Measurements from ENCODE around the gene LRRC71. TPM values are rescaled to one million over a fixed set of nuclear protein-coding genes. Genes with fewer than 3 reads are reported as not detected.
A peak's percentile ranks its signal among the peaks of the same experiment; 100 is the strongest.

The LRRC71 gene
- total RNA-seq, 3 donors from 2014 or later = not detected

DNA sequence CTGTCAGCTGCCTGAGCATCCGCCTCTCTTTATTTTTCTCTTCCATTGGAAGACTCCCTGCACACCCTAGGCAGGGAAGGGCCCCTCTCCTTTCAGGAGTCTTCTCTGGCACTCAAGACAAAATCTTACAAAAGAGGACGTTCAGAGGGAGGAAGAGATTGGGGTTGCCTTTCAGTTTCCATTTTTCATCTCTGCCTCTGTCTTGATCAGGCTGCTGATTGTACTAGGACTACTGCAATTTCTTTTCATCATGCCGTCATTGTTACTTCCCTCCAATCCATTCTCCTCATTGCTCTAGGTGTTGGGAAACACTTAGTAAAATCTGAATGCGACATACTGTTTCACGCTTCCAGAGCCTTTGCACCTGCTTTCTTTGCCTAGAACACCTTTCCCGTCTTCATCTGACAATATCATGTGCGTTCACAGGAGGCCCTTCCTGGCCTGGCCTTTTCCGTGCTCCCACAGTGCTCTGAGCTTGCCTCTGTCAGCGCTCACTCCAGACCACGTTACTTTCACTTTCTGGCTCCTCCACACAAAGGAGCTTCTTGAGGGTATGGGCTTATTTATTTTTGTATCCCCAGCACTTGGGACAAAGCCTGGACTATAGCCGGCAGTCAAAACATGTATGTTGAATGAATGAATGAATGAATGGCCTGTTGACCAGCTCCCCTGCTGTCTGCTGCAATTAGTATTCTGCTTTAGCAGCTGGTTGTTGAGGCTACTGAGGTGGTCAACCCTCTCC, 10.9 kb downstream of the LRRC71 start:
- H3K27ac ChIP-seq = no peak overlapping the region
- TF ChIP-seq POLR2AphosphoS5 (IDR thresholded peaks at IDR 0.05) = no peak
- TF ChIP-seq POLR2A (IDR thresholded peaks at IDR 0.05) = no peak
- TF ChIP-seq, protein P1, sequence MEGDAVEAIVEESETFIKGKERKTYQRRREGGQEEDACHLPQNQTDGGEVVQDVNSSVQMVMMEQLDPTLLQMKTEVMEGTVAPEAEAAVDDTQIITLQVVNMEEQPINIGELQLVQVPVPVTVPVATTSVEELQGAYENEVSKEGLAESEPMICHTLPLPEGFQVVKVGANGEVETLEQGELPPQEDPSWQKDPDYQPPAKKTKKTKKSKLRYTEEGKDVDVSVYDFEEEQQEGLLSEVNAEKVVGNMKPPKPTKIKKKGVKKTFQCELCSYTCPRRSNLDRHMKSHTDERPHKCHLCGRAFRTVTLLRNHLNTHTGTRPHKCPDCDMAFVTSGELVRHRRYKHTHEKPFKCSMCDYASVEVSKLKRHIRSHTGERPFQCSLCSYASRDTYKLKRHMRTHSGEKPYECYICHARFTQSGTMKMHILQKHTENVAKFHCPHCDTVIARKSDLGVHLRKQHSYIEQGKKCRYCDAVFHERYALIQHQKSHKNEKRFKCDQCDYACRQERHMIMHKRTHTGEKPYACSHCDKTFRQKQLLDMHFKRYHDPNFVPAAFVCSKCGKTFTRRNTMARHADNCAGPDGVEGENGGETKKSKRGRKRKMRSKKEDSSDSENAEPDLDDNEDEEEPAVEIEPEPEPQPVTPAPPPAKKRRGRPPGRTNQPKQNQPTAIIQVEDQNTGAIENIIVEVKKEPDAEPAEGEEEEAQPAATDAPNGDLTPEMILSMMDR (IDR thresholded peaks at IDR 0.05) = no peak
- no peaks in the 10 kb centered on the region for H3K4me1 ChIP-seq
- H3K4me3 ChIP-seq = peak overlapping the region in 1 of 3 donors; percentile 26
- no peaks in the 10 kb centered on the region for H3K36me3 ChIP-seq
- no peak for DNase-seq (ENCODE audit: low spot score in 2 of 2)
- H3K27me3 ChIP-seq = peaks cover 0 to 17% of the 10 kb centered on the region in 2 donors
- intact Hi-C loops (cut with DNase I; ENCODE audit: low total_unique reads) = no loop called here
- no peaks in the 10 kb centered on the region for H3K9me3 ChIP-seq

DNA sequence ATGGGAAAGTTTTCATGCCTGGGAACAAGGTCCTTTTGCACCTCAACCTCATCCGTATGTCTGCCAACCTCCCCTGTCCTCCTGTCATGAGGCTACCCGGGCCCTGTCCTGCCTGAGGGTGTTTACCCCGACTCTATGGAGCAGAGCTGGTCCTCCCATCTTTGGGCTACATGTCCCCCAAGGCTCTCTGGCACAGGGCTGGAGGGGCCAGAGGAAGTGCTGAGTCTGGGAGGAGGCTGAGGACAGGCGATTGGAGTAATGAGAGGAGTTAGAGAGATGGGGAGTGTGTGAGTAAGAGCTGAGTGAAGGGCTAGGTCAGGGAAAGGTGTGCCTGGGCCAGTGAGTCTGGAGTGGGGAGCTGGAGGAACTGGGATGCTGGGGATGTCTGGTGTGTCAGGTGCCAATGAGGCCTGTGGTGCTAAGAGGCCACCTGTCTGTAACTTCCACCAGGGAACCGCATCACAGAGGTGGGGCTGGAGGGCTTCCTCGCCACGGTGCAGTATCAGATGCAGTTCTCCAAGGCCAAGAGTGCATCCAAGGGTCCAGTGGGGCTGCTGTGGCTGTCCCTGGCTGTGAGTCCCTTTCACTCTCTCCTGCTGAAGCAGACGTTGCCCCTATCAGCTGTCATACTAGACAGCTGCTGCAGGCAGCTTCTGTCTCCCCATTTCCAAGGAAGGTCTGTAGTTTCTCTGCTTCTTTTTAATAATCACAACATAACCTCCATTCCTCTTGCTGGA, 11.7 kb downstream of the LRRC71 start:
- Histone ChIP-seq H3K4me3 (peak overlapping the region in 1 of 3 donors; percentile 26), H3K9me3 (no peaks in the 10 kb centered on the region), H3K4me1 (no peaks in the 10 kb centered on the region), H3K36me3 (no peaks in the 10 kb centered on the region), H3K27ac (no peak overlapping the region), H3K27me3 (peaks cover 0 to 14% of the 10 kb centered on the region in 2 donors)
- DNase-seq (ENCODE audit: low spot score in 2 of 2) = no peak
- TF ChIP-seq POLR2A (IDR thresholded peaks at IDR 0.05) = no peak
- TF ChIP-seq, protein P1 (IDR thresholded peaks at IDR 0.05) = no peak
- no peak for TF ChIP-seq POLR2AphosphoS5 (IDR thresholded peaks at IDR 0.05)
- intact Hi-C loops (cut with DNase I; ENCODE audit: low total_unique reads) = no loop called here

DNA sequence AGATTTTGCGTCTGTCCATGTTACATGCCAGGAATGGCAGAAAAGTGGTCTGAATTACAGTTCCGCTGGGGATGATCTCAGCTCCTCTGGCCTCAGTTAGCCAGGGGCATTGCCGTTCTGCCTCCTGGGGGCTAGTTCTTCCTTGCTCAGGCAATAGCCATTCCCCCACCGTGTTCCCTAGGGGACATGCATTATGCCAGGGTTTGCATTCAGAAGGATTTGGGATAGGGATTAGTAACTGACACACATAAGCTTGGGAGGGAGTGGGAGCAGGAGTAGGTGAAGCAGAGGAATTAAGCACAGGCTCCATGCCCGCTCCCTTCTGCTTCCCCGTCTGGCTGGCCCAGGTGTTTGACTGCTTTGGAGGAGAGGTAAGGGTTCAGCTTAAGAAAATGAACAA, 12.7 kb downstream of the LRRC71 start:
- H3K27ac ChIP-seq = no peak overlapping the region
- H3K4me3 ChIP-seq = no peak overlapping the region
- no peaks in the 10 kb centered on the region for H3K36me3 ChIP-seq
- intact Hi-C loops (cut with DNase I; ENCODE audit: low total_unique reads) = no loop called here
- H3K9me3 ChIP-seq = no peaks in the 10 kb centered on the region
- no peak for DNase-seq (ENCODE audit: low spot score in 2 of 2)
- no peaks in the 10 kb centered on the region for H3K4me1 ChIP-seq
- H3K27me3 ChIP-seq = peaks cover 0 to 10% of the 10 kb centered on the region in 2 donors
- TF ChIP-seq POLR2A (IDR thresholded peaks at IDR 0.05) (no peak), POLR2AphosphoS5 (IDR thresholded peaks at IDR 0.05) (no peak)
- TF ChIP-seq, protein P1 (IDR thresholded peaks at IDR 0.05) = no peak

DNA sequence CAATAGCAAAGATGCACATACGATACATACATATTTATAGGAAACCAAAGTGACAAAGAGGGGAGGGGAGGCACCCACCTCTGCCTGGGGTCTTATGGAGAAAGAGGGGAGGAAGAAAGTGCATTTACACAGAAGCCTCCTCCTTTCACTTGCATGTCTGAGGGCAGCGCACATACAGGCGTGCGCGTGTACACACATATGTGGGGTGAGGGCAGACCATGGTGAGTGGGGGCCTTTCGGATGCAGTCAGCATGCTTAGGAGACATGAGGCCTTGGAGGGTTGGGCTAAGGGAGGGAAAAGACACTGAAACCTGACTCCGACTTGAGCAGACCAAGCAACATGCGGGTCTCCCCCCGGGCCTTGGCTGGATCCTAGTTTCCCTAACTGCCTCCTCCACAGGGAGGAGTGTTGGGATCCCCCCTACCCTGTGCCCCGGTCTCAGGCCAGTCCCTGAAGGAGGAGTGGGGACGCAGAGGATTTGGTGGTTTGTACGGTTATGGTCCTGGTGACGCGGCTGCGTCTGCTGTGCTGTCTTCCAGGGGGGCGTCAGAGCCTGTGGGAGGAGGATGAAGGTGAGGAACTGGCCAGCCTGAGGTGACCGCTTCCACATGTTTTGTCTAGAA, 15.2 kb downstream of the LRRC71 start:
- no peaks in the 10 kb centered on the region for H3K27me3 ChIP-seq
- no peak overlapping the region for H3K27ac ChIP-seq
- intact Hi-C loops (cut with DNase I; ENCODE audit: low total_unique reads) = no loop called here
- no peaks in the 10 kb centered on the region for H3K4me1 ChIP-seq
- no peak for DNase-seq (ENCODE audit: low spot score in 2 of 2)
- H3K9me3 ChIP-seq = no peaks in the 10 kb centered on the region
- no peaks in the 10 kb centered on the region for H3K36me3 ChIP-seq
- no peak overlapping the region for H3K4me3 ChIP-seq
- TF ChIP-seq POLR2A (IDR thresholded peaks at IDR 0.05) (no peak), POLR2AphosphoS5 (IDR thresholded peaks at IDR 0.05) (no peak)

DNA sequence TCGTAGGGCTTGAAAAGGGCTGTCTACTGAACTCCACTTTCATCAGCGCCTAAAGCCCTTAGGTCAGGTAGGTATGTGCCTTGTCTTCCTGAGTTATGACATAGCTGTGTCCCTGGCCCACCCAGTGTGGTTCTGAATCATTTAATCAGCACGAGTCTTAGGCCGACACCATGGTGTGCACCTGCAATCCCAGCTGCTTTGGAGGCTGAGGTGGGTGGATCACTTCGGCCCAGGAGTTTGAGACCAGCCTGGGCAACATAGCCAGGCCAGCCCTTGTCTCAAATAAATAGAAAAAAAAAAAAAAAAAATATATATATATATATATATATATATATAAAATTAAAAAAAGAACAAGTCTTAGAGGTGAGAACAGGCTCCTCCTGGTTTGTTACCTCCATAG, 15.8 kb downstream of the LRRC71 start:
- intact Hi-C loops (cut with DNase I; ENCODE audit: low total_unique reads) = no loop called here
- Histone ChIP-seq H3K27ac (no peak overlapping the region), H3K9me3 (no peaks in the 10 kb centered on the region), H3K27me3 (no peaks in the 10 kb centered on the region), H3K36me3 (no peaks in the 10 kb centered on the region), H3K4me1 (no peaks in the 10 kb centered on the region), H3K4me3 (no peak overlapping the region)
- no peak for TF ChIP-seq POLR2A (IDR thresholded peaks at IDR 0.05)
- DNase-seq (ENCODE audit: low spot score in 2 of 2) = no peak

Measured in breast epithelium (tissue), 4 donors.